ENCODE measurements around the gene SUPT7L. TPM values are rescaled to one million over a fixed set of nuclear protein-coding genes. Genes with fewer than 3 reads are reported as not detected.
"Not testable (repeated sequence)": the region's sequence is repeated elsewhere in the genome, so short reads cannot be mapped to it uniquely, and the experiment has no call there.

The SUPT7L gene
- total RNA-seq, 1 donor from 2014 or later: 37.0 TPM

DNA sequence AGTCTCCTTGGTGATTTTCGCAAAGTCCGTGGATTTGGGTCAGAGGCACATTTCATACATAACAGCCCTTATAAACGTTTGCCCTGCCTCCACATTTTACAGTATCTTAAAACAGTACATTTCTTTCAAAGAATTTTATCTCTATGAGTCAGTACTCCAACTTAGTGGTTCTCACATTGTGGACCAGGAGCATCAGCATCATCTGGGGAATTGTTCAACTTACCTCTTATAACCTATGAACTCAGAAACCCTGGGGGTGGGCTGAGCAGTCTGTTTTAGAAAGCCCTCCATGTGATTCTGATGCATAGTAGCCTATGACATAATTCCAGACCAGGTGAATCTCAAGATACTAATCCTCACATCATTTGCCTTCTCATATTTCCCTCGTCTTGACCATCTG is 12.4 kb downstream of the SUPT7L start:
- H3K9me3 Mint-ChIP-seq: no peaks in the 10 kb centered on the region
- no peaks in the 10 kb centered on the region for H3K27me3 Mint-ChIP-seq (ENCODE audit: low read depth)
- H3K4me3 Mint-ChIP-seq (ENCODE audit: low read depth): no peak overlapping the region
- intact Hi-C loops (cut with micrococcal nuclease): no loop called here
- H3K4me1 Mint-ChIP-seq (ENCODE audit: low read depth): peaks cover 9% of the 10 kb centered on the region
- H3K27ac Mint-ChIP-seq: no peak overlapping the region
- H3K36me3 Mint-ChIP-seq (ENCODE audit: low read depth): peaks cover 77% of the 10 kb centered on the region
- DNase-seq (ENCODE audit: low spot score): no peak

GRCh38 chr2:27647737-27648136 is 15.7 kb downstream of the SUPT7L start:
- intact Hi-C loops (cut with micrococcal nuclease): no loop called here
- no peak for DNase-seq (ENCODE audit: low spot score)
- Mint-ChIP-seq H3K36me3 (ENCODE audit: low read depth) (peaks cover 64% of the 10 kb centered on the region), H3K4me3 (ENCODE audit: low read depth) (no peak overlapping the region), H3K4me1 (ENCODE audit: low read depth) (peaks cover 4% of the 10 kb centered on the region), H3K27ac (no peak overlapping the region), H3K27me3 (ENCODE audit: low read depth) (no peaks in the 10 kb centered on the region), H3K9me3 (no peaks in the 10 kb centered on the region)

DNA sequence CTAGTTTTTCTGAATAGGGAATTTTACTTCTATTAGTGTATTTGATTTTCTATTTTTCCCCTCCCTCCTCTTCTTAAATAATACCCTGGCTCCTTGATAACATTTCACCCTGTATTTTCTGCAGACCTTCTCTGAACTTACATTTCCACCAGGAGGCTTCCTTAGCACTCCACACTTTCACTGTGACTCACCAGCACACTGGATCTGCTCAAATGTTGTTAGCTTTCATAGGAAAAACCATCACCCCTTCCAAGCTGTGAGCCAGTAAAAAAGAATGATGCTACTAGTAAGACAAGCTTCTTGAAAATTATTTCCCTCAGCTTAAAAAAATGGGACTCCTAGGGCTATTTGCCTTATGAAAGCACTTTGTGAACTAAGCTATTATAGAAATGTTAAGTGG is 16.1 kb downstream of the SUPT7L start:
- Mint-ChIP-seq H3K36me3 (ENCODE audit: low read depth) (peaks cover 63% of the 10 kb centered on the region), H3K27ac (no peak overlapping the region), H3K4me3 (ENCODE audit: low read depth) (no peak overlapping the region), H3K4me1 (ENCODE audit: low read depth) (no peaks in the 10 kb centered on the region), H3K27me3 (ENCODE audit: low read depth) (no peaks in the 10 kb centered on the region), H3K9me3 (no peaks in the 10 kb centered on the region)
- DNase-seq (ENCODE audit: low spot score): no peak
- intact Hi-C loops (cut with micrococcal nuclease): no loop called here

GRCh38 chr2:27645197-27645596 is 18.2 kb downstream of the SUPT7L start:
- no peak for DNase-seq (ENCODE audit: low spot score)
- intact Hi-C loops (cut with micrococcal nuclease): no loop called here
- H3K27ac Mint-ChIP-seq: no peak overlapping the region
- H3K4me1 Mint-ChIP-seq (ENCODE audit: low read depth): peaks cover 7% of the 10 kb centered on the region
- H3K27me3 Mint-ChIP-seq (ENCODE audit: low read depth): no peaks in the 10 kb centered on the region
- H3K9me3 Mint-ChIP-seq: no peaks in the 10 kb centered on the region
- H3K36me3 Mint-ChIP-seq (ENCODE audit: low read depth): peaks cover 69% of the 10 kb centered on the region
- H3K4me3 Mint-ChIP-seq (ENCODE audit: low read depth): no peak overlapping the region

DNA sequence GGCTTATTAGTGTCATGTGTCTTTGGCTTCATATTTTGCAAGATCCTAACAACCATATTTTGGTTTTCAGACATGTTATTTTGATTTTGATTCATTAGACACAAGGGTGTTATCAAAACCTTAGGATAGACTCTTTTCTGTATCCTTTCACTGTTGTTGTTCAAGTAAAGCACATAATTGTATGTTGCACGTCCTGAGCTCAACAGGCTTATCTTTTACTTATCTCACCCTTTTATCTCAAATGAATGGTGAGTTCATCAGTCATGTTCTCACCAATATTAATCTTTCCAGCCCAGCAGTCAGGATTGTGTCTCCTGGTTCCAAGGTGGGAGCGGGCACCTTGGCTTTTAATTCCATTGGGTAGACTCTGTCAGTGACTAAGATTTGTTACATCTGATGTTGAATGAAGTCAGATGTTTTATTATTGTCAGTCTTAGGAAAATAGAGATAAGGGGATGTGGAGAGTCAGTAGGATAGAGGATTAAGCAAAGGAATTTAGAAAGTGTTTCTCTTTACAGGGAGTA is 22.6 kb downstream of the SUPT7L start:
- DNase-seq (ENCODE audit: low spot score): no peak
- Mint-ChIP-seq H3K4me3 (ENCODE audit: low read depth) (no peak overlapping the region), H3K4me1 (ENCODE audit: low read depth) (peaks cover 33% of the 10 kb centered on the region), H3K27ac (no peak overlapping the region), H3K27me3 (ENCODE audit: low read depth) (no peaks in the 10 kb centered on the region), H3K36me3 (ENCODE audit: low read depth) (peaks cover 71% of the 10 kb centered on the region), H3K9me3 (no peaks in the 10 kb centered on the region)
- intact Hi-C loops (cut with micrococcal nuclease): no loop called here

GRCh38 chr2:27638709-27639108 is 24.7 kb downstream of the SUPT7L start:
- no peaks in the 10 kb centered on the region for H3K27me3 Mint-ChIP-seq (ENCODE audit: low read depth)
- H3K4me3 Mint-ChIP-seq (ENCODE audit: low read depth): peak overlapping the region; percentile 67
- intact Hi-C loops (cut with micrococcal nuclease): loop anchor here (1.0 to 5.0 kb wide), 7 partner anchors 10 to 287 kb away; partner anchors contain the start of genes GTF3C2, NRBP1, SLC4A1AP and SUPT7L
- no peaks in the 10 kb centered on the region for H3K9me3 Mint-ChIP-seq
- H3K36me3 Mint-ChIP-seq (ENCODE audit: low read depth): peaks cover 77% of the 10 kb centered on the region
- H3K27ac Mint-ChIP-seq: peak overlapping the region; percentile 97
- peaks cover 38% of the 10 kb centered on the region for H3K4me1 Mint-ChIP-seq (ENCODE audit: low read depth)
- no peak for DNase-seq (ENCODE audit: low spot score)

- Mint-ChIP-seq H3K36me3 (ENCODE audit: low read depth) (peaks cover 76% of the 10 kb centered on the region), H3K27ac (peak overlapping the region; percentile 97), H3K27me3 (ENCODE audit: low read depth) (no peaks in the 10 kb centered on the region), H3K9me3 (no peaks in the 10 kb centered on the region), H3K4me1 (ENCODE audit: low read depth) (peaks cover 38% of the 10 kb centered on the region), H3K4me3 (ENCODE audit: low read depth) (peak overlapping the region; percentile 67)
- intact Hi-C loops (cut with micrococcal nuclease): loop anchor here (1.0 to 5.0 kb wide), 7 partner anchors 10 to 287 kb away; partner anchors contain the start of genes GTF3C2, NRBP1, SLC4A1AP and SUPT7L
- DNase-seq (ENCODE audit: low spot score): no peak
Measured at GRCh38 chr2:27638037-27638637, 25.3 kb downstream of the SUPT7L start.

- no peak for DNase-seq (ENCODE audit: low spot score)
- Mint-ChIP-seq H3K9me3 (no peaks in the 10 kb centered on the region), H3K27ac (no peak overlapping the region), H3K4me1 (ENCODE audit: low read depth) (peaks cover 40% of the 10 kb centered on the region), H3K36me3 (ENCODE audit: low read depth) (peaks cover 79% of the 10 kb centered on the region), H3K4me3 (ENCODE audit: low read depth) (no peak overlapping the region), H3K27me3 (ENCODE audit: low read depth) (no peaks in the 10 kb centered on the region)
- intact Hi-C loops (cut with micrococcal nuclease): loop anchor here (5.0 kb wide), 1 partner anchor 46 kb away; no protein-coding TSS in a partner anchor
Measured at GRCh38 chr2:27636766-27637165, 26.6 kb downstream of the SUPT7L start.

- H3K27ac Mint-ChIP-seq: no peak overlapping the region
- H3K4me3 Mint-ChIP-seq (ENCODE audit: low read depth): no peak overlapping the region
- H3K27me3 Mint-ChIP-seq (ENCODE audit: low read depth): no peaks in the 10 kb centered on the region
- H3K36me3 Mint-ChIP-seq (ENCODE audit: low read depth): peaks cover 79% of the 10 kb centered on the region
- intact Hi-C loops (cut with micrococcal nuclease): no loop called here
- H3K9me3 Mint-ChIP-seq: no peaks in the 10 kb centered on the region
- DNase-seq (ENCODE audit: low spot score): no peak
- peaks cover 37% of the 10 kb centered on the region for H3K4me1 Mint-ChIP-seq (ENCODE audit: low read depth)
Measured at GRCh38 chr2:27634291-27634690, 29.1 kb downstream of the SUPT7L start.

GRCh38 chr2:27630257-27630656 is 33.2 kb downstream of the SUPT7L start:
- intact Hi-C loops (cut with micrococcal nuclease); H3K27me3 Mint-ChIP-seq (ENCODE audit: low read depth); H3K4me3 Mint-ChIP-seq (ENCODE audit: low read depth); H3K9me3 Mint-ChIP-seq; H3K27ac Mint-ChIP-seq; DNase-seq (ENCODE audit: low spot score): not testable (repeated sequence)
- H3K4me1 Mint-ChIP-seq (ENCODE audit: low read depth): peaks cover 31% of the 10 kb centered on the region
- H3K36me3 Mint-ChIP-seq (ENCODE audit: low read depth): peaks cover 49% of the 10 kb centered on the region

GRCh38 chr2:27628767-27629709 is 34.4 kb downstream of the SUPT7L start, which contains the start of the genes CCDC121 and GPN1:
Gene CCDC121, minus strand, starts transcription at chr2:27629012. Its CDS starts 1,213 bp downstream, at chr2:27627799.
Gene GPN1, plus strand, starts transcription at chr2:27629050. Its CDS starts 9 bp downstream, at chr2:27629059.
- H3K27me3 Mint-ChIP-seq (ENCODE audit: low read depth): no peaks in the 10 kb centered on the region
- peak within 1 kb of the TSS; percentile 38 for H3K27ac Mint-ChIP-seq
- peaks cover 29% of the 10 kb centered on the region for H3K4me1 Mint-ChIP-seq (ENCODE audit: low read depth)
- H3K36me3 Mint-ChIP-seq (ENCODE audit: low read depth): peaks cover 48% of the 10 kb centered on the region
- H3K4me3 Mint-ChIP-seq (ENCODE audit: low read depth): no peak within 1 kb of the TSS
- intact Hi-C loops (cut with micrococcal nuclease): loop anchor here (1.0 to 2.0 kb wide), 4 partner anchors 9 to 200 kb away; partner anchors contain the start of genes IFT172 and NRBP1
- no peaks in the 10 kb centered on the region for H3K9me3 Mint-ChIP-seq
- peak; percentile 95 for DNase-seq (ENCODE audit: low spot score)

DNA sequence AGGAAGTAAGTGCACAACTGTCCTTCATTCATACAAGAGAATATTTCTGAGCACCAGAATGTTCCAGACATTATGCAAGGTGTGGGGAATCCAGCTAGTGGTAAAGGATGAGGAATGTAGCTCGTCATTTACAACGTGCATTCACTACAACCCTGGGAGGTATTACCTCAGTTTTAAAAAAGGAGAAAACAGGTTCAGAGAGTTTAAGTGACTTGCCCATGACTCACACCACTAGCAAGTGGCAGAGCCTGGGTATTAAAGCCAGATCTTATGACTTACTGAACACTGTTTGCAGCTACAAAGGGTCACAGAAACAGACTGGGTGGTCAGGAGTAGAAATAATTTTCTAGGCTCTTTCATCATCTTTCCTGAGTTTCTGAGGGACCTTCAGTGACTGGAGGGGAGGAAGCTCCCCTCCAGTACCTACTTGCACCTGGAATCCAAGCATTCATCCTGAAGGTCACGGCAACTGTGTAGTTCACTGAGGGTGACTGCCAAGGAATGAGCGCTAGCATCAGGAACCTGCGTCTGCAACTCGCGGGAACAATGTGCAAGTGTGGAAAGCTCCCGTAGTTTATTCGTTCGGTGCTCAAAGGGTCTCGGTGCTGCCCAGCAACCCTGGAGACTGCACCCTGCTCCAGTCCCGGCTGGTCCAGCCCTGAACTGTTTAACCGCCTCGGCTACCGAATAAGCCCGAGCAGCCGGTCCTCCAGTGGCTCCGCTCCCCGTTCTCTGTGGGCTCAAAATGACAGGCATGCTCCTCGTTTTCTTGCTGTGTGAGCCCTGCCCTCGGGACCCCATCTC is 35.2 kb downstream of the SUPT7L start:
- Mint-ChIP-seq H3K4me1 (ENCODE audit: low read depth) (peaks cover 29% of the 10 kb centered on the region), H3K36me3 (ENCODE audit: low read depth) (peaks cover 48% of the 10 kb centered on the region), H3K4me3 (ENCODE audit: low read depth) (no peak overlapping the region), H3K27ac (peak overlapping the region; percentile 38), H3K9me3 (no peaks in the 10 kb centered on the region), H3K27me3 (ENCODE audit: low read depth) (no peaks in the 10 kb centered on the region)
- intact Hi-C loops (cut with micrococcal nuclease): loop anchor here (1.0 to 2.0 kb wide), 4 partner anchors 10 to 199 kb away; partner anchors contain the start of genes IFT172 and NRBP1
- DNase-seq (ENCODE audit: low spot score): no peak

All from activated T-helper 2 cell treated with anti-CD3 and anti-CD28 coated beads, Interferon-gamma antibody, Interleukin-2, Interleukin-4, amounts not matched to agents 10 μg/mL and 5 μg/mL and 100 μg/mL, durations not matched to agents 14 hours and 24 hours and 36 hours (primary cell).